Adrenal gland (tissue), 12 donors: ENCODE data around the gene CCSER1. TPM values are rescaled to one million over a fixed set of nuclear protein-coding genes. Genes with fewer than 3 reads are reported as not detected.
"Not testable (repeated sequence)": the region's sequence is repeated elsewhere in the genome, so short reads cannot be mapped to it uniquely, and the experiment has no call there.

Experiments
- DNase-seq, 7 donors: peaks; one replicate each; pipeline ENCODE4 v3.0.0-alpha.2; 2019 to 2020
- H3K27ac ChIP-seq, 5 donors: fragments of 200-600 bp; sonication (generic) in 4 of 5; 1 replicate in 3 of 5; 2 replicates in 2 of 5; pipeline versions ENCODE4 v1.5.1 to v1.8.0; 2016 to 2020; ENCODE audit warnings: mild to moderate bottlenecking in 1 of 5
- H3K27me3 ChIP-seq: fragments of 200-600 bp; 2 replicates; pipeline ENCODE4 v1.8.0; 2021
- H3K36me3 ChIP-seq, 2 donors: fragments of 200-600 bp; replicated peaks in 1 of 2; 1 replicate in 1 of 2; 2 replicates in 1 of 2; pipeline versions ENCODE4 v1.5.1 to v1.8.0; 2018 to 2022
- H3K4me1 ChIP-seq, 2 donors: fragments of 200-600 bp; replicated peaks in 1 of 2; 1 replicate in 1 of 2; 2 replicates in 1 of 2; pipeline versions ENCODE4 v1.5.1 to v1.8.0; 2018 to 2021
- H3K4me3 ChIP-seq, 4 donors: fragments of 200-600 bp; sonication (generic) in 3 of 4; one replicate each; pipeline ENCODE4 v1.5.1; 2016 to 2018
- H3K9me3 ChIP-seq, 3 donors: fragments of 200-600 bp; sonication (generic) in 1 of 3; replicated peaks in 1 of 3; 1 replicate in 2 of 3; 2 replicates in 1 of 3; pipeline versions ENCODE4 v1.5.1 to v1.8.0; 2016 to 2021
- CTCF ChIP-seq, 6 experiments: fragments of 450-650 bp in 4 of 6; fragments of 200-600 bp in 2 of 6; sonication (generic) in 1 of 6; IDR thresholded peaks; 1 replicate in 5 of 6; 2 replicates in 1 of 6; pipeline versions ENCODE4 v1.5.1 to v1.8.0; 2016 to 2021; ENCODE audit warnings: antibody characterized with exemption in 6 of 6, mild to moderate bottlenecking in 2 of 6, moderate library complexity in 1 of 6
- POLR2A ChIP-seq, 2 donors: fragments of 450-650 bp; IDR thresholded peaks; one replicate each; pipeline ENCODE4 v1.6.1; 2017; ENCODE audit warnings: antibody characterized with exemption in 2 of 2, mild to moderate bottlenecking in 2 of 2, moderate library complexity in 1 of 2
- WGBS, 4 donors: extraction: QIAGEN DNeasy Blood & Tissue Kit in 2 of 4; methylation state at CpG; one replicate each; pipeline versions ENCODE4 v1.1.5 to v1.1.7; 2013 to 2017; 5-methylcytosine and 5-hydroxymethylcytosine counted together
- intact Hi-C, 2 donors: fragments of 100-400 bp; cut with DNase I; formaldehyde crosslinking; loops; one replicate each; pipeline versions ENCODE4 v1.14.1 to v1.15.0; 2022 to 2023
- polyA plus RNA-seq, 3 donors: library from polyadenylated mRNA; stranded (reverse); fragments of 200-250 nt in 2 of 3; fragments of 350-450 nt in 1 of 3; fragmentation: Illumina TruSeq in 1 of 3; extraction: RNeasy Lipid Tissue Mini Kit (QIAGEN cat#74804) in 1 of 3; gene quantifications; one replicate each; pipeline ENCODE4 v1.2.3, GENCODE V29; 2013 to 2014
- total RNA-seq, 9 donors: library from RNA; depleted of rRNA in 4 of 9; stranded (reverse); fragments of >200 nt in 4 of 9; fragments of 120-200 nt in 1 of 9; fragmentation: NEBNext Ultra II Directional in 1 of 9; extraction: Animal tissue kit (Norgen Biotek cat#: 25700) in 1 of 9; gene quantifications; one replicate each; pipeline versions ENCODE4 v1.1.0 to v1.2.4, GENCODE V29; 2013 to 2023
- donor health status: healthy with polysubstance abuse.
- donor health status: Bipolar disorder and iron deficiency.
- donor health status: DM: yes; HTN: yes; CAD: no.
- donor health status: DM: no; HTN: no; CAD: no.
- donor health status: DM: no; HTN: no; CAD: no.
- donor health status: DM: yes; HTN: yes; CAD: no.

Gene CCSER1
- total and polyA plus RNA-seq, 12 donors = 0.14 to 11.7 (median 2.3) TPM; not detected in 1

DNA sequence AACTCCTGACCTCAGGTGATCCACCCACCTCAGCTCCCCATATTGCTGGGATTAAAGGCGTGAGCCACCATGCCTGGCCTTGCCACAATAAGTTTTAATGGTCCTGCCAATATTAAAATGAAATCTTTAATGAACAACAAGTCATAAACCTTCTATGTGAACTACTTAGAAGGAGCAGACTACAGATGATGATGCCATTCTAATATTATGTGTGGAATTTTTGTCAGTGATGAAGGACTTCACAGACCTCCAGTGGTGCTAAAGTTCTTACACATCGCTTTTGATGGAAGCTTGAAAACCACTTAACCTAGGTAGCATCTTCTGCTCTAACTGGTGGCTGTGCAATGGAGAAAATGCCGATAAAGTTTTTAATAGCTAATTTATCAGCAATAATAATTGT, 331.4 kb downstream of the CCSER1 start:
- H3K9me3 ChIP-seq = no peaks in the 10 kb centered on the region
- no peaks in the 10 kb centered on the region for H3K27me3 ChIP-seq
- H3K4me3 ChIP-seq = no peak overlapping the region
- no peak for DNase-seq
- 84 to 95% (median 92%) methylated on average over 3 of the region's 3 CpGs for WGBS, 4 donors
- no peaks in the 10 kb centered on the region for H3K4me1 ChIP-seq
- H3K27ac ChIP-seq = no peak overlapping the region
- TF ChIP-seq CTCF (IDR thresholded peaks at IDR 0.05) = no peak
- TF ChIP-seq POLR2A (IDR thresholded peaks at IDR 0.05) = no peak
- H3K36me3 ChIP-seq = no peaks in the 10 kb centered on the region
- intact Hi-C loops = no loop called here

- no peak overlapping the region for H3K27ac ChIP-seq
- H3K4me1 ChIP-seq = no peaks in the 10 kb centered on the region
- WGBS, 4 donors = 70 to 74% (median 71%) methylated on average over 1 of the region's 1 CpG
- no peaks in the 10 kb centered on the region for H3K27me3 ChIP-seq
- TF ChIP-seq CTCF (IDR thresholded peaks at IDR 0.05) (no peak), POLR2A (IDR thresholded peaks at IDR 0.05) (no peak)
- intact Hi-C loops = no loop called here
- no peaks in the 10 kb centered on the region for H3K36me3 ChIP-seq
- DNase-seq = no peak
- no peaks in the 10 kb centered on the region for H3K9me3 ChIP-seq
- no peak overlapping the region for H3K4me3 ChIP-seq
Measured at GRCh38 chr4:90474484-90474883, 347.3 kb downstream of the CCSER1 start.

DNA sequence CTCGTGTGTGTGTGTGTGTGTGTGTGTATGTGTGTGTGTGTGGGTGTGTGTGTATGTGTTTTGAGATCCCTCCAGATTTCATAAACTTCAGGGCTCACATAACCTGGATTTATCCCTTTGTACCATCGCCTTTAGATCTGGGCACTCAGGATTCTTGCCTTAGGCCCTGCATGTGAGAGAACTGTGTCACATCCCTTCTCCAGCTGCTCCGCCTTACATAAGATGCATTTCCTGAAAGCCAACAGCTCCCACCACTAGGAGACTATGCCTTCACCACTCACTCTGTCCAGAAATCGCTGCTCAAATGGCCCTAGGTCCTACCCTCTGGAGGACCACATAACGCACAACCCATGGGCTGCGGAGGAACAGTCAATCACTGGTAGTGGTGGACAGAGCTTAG, 348.8 kb downstream of the CCSER1 start:
- 84 to 89% (median 85%) methylated on average over 6 of the region's 6 CpGs for WGBS, 4 donors
- TF ChIP-seq POLR2A (IDR thresholded peaks at IDR 0.05) (no peak), CTCF (IDR thresholded peaks at IDR 0.05) (no peak)

DNA sequence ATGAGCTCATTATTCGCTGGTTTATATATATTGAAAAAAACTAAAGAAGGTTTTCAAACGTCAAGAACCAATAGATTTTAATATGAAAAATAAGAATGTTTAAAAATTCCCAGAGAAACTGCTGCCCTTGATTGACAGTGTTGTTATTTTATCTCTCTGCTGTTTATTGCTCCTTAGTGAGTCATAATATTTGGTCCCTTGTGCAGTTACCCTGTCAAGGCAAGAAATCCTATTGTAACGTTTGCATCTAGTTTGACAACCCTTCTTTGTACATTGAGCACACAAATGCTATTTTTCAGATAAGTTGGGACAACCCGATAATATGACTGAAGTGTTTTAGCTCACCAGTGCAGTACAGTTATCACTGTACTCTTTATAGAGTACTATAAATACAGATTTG, 349.4 kb downstream of the CCSER1 start:
- Histone ChIP-seq H3K4me1 (no peaks in the 10 kb centered on the region), H3K36me3 (no peaks in the 10 kb centered on the region), H3K9me3 (no peaks in the 10 kb centered on the region), H3K27ac (no peak overlapping the region), H3K27me3 (no peaks in the 10 kb centered on the region), H3K4me3 (no peak overlapping the region)
- intact Hi-C loops = no loop called here
- WGBS, 4 donors = 58 to 70% (median 65%) methylated on average over 4 of the region's 4 CpGs
- DNase-seq = no peak
- no peak for TF ChIP-seq CTCF (IDR thresholded peaks at IDR 0.05)
- no peak for TF ChIP-seq POLR2A (IDR thresholded peaks at IDR 0.05)

More for the DNA sequence above, 348.8 kb downstream of the CCSER1 start:
- Histone ChIP-seq H3K36me3 (no peaks in the 10 kb centered on the region), H3K4me1 (no peaks in the 10 kb centered on the region), H3K27me3 (no peaks in the 10 kb centered on the region), H3K4me3 (no peak overlapping the region), H3K9me3 (no peaks in the 10 kb centered on the region), H3K27ac (no peak overlapping the region)
- intact Hi-C loops = no loop called here
- DNase-seq = no peak

- WGBS, 4 donors = 85 to 95% (median 87%) methylated on average over 5 to 9 of the region's 9 CpGs
Measured at GRCh38 chr4:90484894-90485293, 357.7 kb downstream of the CCSER1 start.

More at GRCh38 chr4:90484894-90485293, 357.7 kb downstream of the CCSER1 start:
- DNase-seq, H3K36me3 ChIP-seq, H3K27ac ChIP-seq, H3K4me1 ChIP-seq, H3K27me3 ChIP-seq, H3K9me3 ChIP-seq, H3K4me3 ChIP-seq, intact Hi-C loops: not testable (repeated sequence)
